NCI-H1930 (cell line): ENCODE measurements around the gene AXDND1.
"Not testable (repeated sequence)": the region's sequence is repeated elsewhere in the genome, so short reads cannot be mapped to it uniquely, and the experiment has no call there.

Experiments
- DNase-seq, 2 experiments: peaks; one replicate each; lab custom pipeline; 2025; lab: John Stamatoyannopoulos, UW

The AXDND1 gene, protein sequence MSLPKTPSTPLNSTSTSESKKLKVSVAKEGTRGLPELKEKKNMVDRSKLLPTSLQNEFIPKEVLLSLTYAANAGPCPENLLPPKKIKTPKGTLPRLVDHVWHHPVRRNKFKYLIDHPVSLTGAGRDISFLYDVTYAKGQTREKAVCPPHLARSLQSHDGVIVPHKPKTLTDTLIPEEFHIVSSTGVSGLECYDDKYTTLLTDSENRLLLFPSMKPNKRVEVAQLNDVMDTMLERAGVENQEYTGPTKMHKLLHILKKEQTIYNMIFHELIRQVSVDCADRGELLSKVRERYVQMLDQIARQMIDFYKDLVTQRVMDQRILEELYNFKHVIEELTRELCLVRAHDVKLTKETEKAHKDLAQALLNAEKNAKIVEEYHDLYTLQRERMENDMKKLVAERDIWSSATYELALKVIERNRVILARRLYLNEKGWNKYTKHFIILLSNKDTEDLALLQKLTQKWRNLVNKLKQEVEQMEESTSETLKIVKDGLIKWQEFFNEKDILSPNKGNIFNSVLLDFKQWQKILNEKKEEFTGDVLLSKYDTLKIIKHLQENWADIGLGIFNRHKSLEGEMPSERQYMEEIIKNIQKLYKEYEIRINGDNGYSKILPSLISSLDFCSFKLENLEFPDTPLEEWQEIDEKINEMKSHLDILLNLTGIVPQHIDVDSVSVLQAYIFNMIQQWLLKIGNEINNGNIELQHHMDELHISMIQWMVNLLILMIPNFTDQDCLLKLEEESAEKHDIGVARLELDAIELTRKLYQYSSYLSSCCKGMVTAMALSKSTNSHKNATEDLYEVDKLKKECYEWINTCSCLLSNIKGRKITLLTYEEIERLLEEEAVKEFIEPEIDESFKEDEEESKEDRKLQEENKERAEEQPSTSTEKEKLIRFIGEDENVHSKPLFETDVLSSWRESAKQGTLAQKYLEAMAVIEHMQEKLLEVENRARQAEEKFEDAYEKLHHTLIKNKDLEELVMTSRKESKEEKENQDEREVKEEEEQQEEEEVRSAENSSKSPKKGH

DNA sequence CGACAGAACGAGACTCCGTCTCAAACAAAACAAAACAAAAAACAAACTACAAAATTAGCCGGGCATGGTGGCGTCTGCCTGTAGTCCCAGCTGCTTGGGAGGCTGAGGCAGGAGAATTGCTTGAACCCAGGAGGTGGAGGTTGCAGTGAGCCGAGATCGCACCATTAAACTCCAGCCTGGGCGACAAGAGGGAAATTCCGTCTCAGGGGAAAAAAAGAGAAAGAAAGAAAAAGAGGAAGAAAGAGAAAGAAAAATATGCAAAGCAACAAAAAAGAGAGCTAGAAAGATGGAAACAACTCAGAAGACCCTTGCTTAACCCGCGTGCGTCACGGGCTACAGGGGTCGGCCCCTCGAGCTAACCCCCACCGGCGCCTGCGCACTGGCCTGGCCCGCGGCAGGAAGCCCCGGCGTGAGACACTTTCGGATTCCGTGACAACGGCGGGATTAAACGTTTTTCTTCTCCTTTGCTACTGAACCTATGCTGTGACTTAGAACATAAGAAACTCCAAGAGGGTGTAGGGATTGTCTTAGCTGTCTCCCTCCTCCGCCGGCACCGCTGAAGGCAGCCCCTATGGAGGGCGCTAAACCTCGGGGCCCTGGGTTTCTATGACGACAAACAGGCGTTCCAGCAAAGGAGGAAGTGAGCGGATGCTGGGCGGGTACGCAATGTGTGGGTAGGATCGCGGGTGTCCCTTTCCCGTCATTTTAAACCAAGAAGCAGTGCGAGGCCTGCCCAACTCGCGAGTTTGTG lies at the start of gene AXDND1:
AXDND1 (plus strand) TSS at position 630 of the 751 bp plus-strand sequence. CDS start 539 bp downstream, outside the sequence.
- peak; percentile 68 to 83 for DNase-seq

DNA sequence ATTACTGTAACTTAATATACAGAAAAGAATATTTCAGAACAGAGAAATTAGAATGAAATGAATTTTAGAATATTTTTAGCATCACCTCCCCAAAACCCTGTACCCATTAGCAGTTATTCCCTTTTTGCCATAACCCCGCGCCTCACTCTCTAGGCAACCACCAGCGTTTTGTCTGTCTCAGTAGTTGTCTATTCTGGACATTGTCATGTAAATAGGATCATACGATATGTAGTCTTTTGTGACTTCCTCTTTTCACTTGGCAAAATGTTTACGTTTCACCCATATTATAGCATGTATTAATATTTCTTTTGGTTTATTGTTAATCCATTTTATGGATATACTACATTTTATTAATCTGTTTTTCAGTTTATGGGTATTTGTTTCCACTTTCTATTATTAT lies 47.3 kb upstream of the AXDND1 start:
- no peak for DNase-seq

DNA sequence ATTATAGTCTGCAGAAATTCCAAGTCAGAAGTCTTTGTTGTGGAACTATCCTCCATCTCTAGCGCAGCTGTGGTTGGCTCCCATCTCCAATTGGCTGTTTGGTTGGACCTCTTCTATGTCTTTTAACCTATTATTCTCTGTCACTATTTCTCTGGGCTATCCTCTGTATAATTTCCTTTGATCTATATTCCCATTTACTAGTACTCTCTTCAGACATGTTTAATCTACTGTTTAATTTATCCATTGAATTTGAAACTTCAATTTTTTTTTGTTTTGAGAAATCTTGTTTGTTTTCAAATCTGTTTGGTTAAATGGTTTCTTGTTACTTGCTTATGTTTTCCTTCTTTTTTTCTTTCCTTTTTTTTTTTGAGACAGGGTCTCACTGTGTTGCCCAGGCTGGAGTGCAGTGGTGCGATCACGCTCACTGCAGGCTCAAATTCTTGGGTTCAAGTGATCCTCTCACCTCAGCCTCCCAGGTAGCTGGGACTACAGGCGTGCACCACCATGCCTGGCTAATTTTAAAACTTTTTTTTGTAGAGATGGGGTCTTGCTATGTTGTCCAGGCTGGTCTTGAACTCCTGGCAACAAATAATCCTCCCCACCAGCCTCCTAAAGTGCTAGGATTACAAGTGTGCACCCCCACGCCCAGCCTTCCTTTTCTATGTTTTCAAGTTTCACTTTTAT lies 44.1 kb upstream of the AXDND1 start:
- no peak for DNase-seq

DNA sequence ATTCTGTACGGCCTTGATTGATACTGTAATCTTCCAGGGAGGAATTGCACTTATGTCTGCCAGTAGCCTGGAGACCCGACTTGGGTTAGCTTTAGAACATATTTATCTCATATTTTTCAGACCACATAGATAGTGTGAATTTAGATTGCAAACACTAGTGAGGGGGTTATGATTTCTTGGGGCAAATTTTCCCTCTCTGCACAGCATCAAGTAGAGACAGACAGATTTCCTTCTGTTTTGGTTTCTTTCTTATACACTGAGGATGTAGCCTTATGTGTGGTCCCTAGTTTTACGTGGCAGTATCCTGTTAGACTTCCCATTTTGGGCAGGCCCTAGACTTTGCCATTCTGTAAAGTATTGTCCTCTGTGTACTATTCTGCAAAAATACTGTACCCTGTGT lies 43.2 kb upstream of the AXDND1 start:
- no peak for DNase-seq

DNA sequence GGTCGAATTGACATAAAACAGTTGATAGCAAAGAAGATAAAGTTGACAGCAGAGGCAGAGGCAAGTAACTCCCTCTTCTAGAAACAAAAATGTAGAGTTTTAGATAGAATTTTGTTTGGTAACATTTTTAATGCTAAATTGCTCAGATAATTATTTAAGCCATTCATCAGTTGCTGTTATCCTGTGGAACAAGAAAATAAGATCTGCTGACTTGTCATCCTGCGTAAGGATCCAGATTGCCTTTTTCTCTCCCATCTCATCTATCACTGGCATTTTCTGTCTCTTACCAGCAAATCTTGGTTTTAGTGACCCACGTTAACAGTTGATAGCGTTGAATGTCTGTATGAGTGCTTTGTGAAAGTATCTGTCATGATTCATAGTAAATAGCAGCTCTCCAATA lies 42.3 kb upstream of the AXDND1 start:
- no peak for DNase-seq

DNA sequence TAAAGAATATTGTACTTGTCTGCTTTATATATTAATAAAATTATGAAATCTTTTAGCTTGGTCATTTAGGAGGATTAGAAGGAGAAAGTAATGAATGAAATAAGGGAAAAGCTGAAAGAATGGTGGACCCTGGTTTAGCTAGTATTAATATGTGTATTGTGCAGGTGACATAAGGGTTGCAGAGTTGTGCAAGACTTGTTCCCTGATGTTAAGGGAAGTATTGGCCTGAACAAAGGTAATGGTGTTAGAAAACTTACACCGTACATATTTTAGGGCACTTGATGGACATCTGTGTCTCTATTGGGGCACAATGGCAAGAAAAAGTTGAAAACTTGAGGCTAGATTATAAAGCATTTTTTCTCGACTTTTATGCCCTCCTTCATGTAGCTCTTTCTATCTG lies 39.9 kb upstream of the AXDND1 start:
- no peak for DNase-seq

DNA sequence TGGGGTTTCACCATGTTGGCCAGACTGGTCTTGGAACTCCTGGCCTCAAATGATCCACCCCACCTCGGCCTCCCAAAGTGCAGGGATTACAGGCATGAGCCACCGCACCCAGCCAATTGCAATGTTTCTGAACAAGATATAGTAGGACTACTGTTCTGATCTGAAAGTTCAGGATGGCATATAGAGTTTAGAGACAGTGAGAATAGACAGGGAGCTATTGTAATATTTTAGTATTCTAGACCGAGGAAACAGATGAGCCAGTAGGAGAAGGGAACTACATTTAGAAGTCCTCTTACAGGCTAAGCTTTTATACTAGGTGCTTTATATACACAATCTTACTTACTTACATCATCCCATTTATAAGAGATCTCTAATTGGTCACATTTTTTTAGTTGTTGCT lies 39.0 kb upstream of the AXDND1 start:
- DNase-seq = no peak

DNA sequence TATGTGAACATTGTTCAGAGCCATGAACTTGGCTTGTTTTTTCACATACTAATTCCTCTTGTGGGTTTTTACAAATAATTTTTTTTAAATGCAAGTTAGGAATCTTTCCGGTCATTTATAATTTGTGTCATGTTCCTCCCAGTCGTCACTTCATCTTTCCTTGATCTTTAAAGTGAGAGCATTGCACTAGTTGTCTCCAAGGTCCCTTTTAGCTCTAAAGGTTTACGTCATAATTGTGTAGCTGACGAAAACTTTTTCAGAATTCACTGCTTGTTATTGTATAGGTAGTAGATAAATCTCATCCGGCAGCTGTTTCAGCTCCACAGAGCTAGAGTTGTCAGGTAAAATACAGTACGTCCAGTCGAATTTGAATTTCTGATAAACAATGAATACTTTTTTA lies 38.6 kb upstream of the AXDND1 start:
- no peak for DNase-seq

DNA sequence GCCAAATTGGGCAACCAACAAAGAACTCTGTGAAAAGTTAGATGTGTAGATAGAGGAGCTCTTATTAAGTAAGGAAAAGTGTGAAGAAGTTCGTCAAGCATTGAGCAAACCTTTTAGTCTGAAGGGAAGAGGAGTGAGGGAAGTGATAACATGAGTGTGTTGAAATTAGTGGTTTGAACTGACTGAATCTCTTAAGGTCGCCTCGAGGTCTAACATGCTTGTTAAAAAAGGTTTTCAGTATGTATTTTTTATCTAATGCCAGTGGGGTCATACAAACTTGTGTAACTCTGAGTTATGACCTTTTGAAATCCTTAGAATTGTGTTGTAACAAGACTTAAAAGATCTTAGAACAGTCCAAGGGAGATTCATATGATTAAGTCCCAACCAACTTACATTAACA lies 38.1 kb upstream of the AXDND1 start:
- DNase-seq = no peak

DNA sequence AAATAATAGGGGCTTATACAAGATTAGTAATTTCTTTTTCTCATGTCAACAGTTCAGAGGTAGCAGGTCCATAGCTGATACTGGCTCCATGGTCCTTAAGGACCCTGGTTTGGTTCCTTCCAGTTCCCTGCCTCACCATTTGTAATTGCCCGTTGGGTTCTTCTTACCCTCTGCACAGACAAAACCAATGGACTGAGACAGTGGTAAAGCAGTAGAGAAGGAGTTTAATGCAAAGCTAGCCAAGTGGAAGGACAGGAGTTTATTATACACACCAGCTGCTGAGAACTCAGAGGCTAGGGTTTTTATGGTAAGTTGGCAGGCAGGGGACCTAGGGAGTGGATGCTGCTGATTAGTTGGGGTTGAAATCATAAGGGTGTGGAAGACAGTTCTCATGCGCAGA lies 35.9 kb upstream of the AXDND1 start:
- DNase-seq = no peak

DNA sequence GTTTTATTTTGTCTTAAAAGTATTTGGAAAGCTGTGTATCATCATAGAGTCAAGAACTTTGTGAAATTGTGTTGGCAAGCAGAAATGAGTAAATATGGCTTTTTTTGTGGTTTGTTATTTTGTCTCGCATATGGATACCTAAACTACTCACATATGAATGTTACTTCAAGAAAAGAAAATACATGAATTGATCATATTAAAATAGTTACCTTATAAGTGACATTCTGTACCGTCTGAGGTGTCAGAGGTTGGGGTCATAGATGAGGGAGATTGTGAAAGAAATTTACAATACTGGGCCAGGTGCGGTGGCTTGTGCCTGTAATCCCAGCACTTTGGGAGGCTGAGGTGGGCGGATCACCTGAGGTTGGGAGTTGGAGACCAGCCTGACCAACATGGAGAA lies 31.3 kb upstream of the AXDND1 start:
- DNase-seq = no peak

DNA sequence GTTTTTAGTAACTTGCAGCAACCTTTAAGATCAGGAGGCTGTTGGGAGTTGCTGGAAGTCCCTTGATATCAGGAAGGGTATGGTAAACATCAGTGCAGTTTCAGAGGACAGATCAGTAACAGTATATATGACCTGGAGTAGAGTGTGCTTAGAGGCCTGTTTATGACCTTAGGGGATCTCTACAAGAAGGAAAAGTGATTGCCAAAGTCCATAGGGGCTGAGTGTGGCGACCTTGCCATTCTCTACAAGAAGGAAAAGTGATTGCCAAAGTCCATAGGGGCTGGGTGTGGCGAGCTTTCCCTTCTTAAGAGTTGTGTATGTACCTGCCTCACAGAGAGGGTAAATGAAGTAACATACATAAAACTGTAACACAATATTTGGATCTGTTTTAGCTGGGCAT lies 28.5 kb upstream of the AXDND1 start:
- DNase-seq = no peak

DNA sequence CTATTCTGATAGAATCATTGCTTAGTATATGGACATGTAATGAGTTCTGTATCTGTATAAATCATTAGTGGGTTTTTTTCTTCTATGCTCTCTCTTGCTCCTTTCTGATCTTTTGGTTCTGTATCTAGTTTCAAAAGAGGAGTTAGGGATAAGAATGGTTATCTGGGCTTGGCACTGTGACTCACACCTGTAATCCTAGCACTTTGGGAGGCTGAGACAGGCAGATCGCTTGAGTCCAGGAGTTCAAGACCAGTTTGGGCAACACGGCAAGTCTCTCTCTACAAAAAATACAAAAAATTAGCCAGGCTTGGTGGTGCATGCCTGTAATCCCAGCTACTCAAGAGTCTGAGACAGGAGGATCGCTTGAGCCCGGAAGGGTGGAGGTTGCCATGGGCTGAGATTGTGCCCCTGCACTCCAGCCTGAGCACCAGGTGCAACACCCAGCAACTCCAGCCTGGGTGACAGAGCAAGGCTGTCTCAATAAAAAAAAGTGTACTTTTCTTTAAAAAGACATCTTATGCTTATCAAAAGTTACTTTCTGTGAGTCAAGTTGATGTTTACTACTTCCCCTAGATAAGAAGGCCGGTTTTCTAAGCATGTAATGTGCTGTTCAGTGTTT lies 27.7 kb upstream of the AXDND1 start:
- DNase-seq = no peak

DNA sequence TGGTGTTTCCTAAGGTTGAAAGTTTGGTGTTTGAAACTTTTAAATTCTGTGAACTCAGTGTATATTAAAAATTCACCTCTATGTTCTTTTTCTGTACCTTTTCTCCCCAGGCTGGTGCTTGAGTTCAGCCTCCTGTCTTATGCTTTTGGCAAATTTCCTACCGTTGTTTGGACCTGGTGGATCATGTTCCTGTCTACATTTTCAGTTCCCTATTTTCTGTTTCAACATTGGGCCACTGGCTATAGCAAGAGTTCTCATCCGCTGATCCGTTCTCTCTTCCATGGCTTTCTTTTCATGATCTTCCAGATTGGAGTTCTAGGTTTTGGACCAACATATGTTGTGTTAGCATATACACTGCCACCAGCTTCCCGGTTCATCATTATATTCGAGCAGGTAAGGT lies 24.9 kb upstream of the AXDND1 start:
- no peak for DNase-seq

DNA sequence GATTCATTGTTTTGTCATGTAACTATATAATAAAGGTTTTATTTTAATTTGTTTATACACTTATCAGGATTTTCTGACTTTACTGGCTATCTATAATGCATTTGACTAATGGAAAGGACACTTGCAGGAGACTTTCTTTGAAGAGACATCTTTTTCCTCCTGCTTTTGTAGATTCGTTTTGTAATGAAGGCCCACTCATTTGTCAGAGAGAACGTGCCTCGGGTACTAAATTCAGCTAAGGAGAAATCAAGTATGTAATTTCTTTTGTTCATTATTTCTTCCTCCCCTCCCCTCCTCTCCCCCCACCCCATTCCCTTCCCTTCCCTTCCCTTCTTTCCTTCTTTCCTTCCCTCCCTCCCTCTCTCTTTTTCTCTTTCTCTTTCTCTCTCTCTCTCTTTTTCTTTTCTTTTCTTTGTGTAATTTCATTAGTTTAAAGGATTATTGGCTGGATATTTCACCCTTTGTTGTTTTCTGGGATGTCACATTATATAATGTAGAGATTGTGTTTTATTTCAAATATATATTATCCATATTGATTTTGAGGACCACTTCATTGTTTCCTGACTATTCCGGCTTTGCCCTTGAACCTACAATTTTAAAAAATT lies 23.7 kb upstream of the AXDND1 start:
- DNase-seq = no peak

DNA sequence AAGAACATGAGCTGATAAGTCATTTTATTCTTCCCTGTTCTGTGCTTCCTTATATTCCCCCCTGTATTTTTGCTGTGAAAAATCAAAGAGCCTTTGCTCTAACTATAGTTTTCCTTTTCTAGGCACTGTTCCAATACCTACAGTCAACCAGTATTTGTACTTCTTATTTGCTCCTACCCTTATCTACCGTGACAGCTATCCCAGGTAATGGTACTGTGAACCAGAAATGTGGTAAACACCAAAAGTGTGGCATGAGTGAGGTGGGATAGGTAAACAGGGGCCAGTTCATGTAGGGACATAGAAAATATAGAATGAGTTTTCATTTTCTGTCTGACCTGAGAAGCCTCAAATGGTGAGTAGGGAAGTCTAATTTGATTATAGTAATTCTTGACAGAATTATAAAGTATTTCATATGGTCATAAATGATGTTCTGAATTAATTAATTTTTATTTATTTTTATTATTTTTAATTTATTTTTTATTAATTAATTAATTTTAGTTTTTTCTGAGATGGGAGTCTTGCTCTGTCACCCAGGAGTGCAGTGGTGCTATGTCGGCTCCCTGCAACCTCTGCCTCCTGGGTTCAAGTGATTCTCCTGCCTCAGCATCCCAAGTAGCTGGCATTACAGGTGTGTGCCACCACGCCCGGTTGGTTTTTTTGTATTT lies 22.9 kb upstream of the AXDND1 start:
- DNase-seq = no peak

DNA sequence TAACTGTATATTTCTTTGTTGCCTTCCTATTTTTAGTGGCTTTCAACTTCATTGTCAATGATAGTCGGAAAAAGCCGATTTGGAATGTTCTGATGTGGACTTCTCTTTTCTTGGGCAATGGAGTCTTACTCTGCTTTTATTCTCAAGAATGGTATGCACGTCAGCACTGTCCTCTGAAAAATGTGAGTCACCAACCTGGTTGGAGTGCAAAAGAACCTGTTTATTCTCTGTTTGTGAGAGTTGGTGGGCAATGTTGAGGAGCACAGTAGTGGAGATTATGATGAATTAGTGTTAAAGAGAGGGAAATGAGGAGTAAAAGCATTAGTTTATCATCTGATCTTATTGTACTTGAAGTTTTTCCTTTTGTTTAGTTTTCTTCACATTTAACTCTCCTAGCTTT lies 14.5 kb upstream of the AXDND1 start:
- no peak for DNase-seq

DNA sequence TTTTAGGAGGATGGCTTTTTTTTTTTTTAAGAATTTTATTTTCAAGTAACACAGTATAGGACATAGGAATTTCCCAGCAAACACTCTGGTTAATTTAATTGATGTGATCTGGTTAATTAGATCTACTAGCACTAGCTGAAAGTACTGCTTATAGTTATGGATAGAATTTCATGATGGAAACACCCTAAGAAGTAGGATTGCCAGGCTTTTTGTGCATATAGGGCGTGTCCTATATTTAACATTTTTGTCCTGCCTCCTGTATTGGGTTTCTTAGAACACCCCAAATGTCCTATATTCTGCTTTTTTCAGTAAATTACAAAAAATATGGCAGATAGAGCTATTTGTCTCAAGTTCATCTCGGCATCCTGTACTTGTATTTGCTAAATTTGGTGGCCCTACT lies 13.5 kb upstream of the AXDND1 start:
- DNase-seq = no peak

DNA sequence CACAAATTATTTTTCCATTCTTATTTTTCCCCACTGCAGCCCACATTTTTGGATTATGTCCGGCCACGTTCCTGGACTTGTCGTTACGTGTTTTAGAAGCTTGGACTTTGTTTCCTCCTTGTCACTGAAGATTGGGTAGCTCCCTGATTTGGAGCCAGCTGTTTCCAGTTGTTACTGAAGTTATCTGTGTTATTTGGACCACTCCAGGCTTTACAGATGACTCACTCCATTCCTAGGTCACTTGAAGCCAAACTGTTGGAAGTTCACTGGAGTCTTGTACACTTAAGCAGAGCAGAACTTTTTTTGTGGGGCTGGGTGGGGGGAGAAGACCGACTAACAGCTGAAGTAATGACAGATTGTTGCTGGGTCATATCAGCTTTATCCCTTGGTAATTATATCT lies 12.2 kb upstream of the AXDND1 start:
- DNase-seq = no peak

DNA sequence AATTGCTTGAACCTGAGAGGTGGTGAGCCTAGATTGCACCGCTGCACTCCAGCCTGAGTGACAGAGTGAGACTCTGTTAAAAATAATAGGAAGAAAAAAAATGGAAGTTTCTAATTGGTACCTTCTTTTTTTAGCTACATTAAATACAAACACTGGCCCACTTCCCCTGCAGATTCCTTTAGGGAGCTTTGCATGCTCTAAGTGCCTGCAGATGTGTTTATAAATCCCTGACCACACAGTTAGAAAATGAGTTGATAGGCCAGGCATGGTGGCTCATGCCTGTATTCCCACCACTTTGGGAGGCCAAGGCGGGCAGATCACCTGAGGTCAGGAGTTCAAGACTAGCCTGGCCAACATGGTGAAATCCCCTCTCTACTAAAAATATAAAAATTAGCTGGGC lies 4.1 kb upstream of the AXDND1 start:
- not testable (repeated sequence) for DNase-seq
